PC-3 (cell line): ENCODE measurements around the gene DHRS3. TPM values are rescaled to one million over a fixed set of nuclear protein-coding genes. Genes with fewer than 3 reads are reported as not detected.

Source experiments
- ATAC-seq: fragments of 200-7000 bp; cut with Tn5 transposase; 2 replicates; pipeline ENCODE4 v1.9.1; 2020; ENCODE audit warnings: mild to moderate bottlenecking, moderate library complexity
- BruUV-seq: library from RNA; stranded (reverse); fragments of 400-500 nt; replicated peaks from 2 replicates; lab custom pipeline; 2021; lab: Mats Ljungman, UMichigan
- CTCF ChIA-PET: fragments of 300-600 bp; sonication (Branson Sonifier 250); formaldehyde crosslinking; loops from one replicate; lab custom pipeline; 2022; ENCODE audit warnings: antibody characterized with exemption; lab: Charles Lee
- POLR2A ChIA-PET: fragments of 300-600 bp; sonication (Branson Sonifier 250); formaldehyde crosslinking; loops from one replicate; lab custom pipeline; 2022; ENCODE audit warnings: antibody characterized with exemption; ENCODE audit not compliant: unreplicated experiment; lab: Charles Lee
- DNase-seq: peaks from one replicate; pipeline ENCODE4 v3.0.0-alpha.2; 2015
- H2AFZ ChIP-seq: fragments of 300-600 bp; sonication (generic); 2 replicates; pipeline ENCODE4 v1.6.0; 2016; ENCODE audit warnings: antibody characterized with exemption, low read length
- H3F3A ChIP-seq: fragments of 300-600 bp; sonication (generic); one replicate; pipeline ENCODE4 v1.6.0; 2017; ENCODE audit warnings: antibody characterized with exemption, low read length, control low read depth, mild to moderate bottlenecking; ENCODE audit not compliant: unreplicated experiment
- H3K27ac ChIP-seq: fragments of 300-600 bp; sonication (generic); 2 replicates; pipeline ENCODE4 v1.5.1; 2016; ENCODE audit warnings: mild to moderate bottlenecking, low read length
- H3K27me3 ChIP-seq: fragments of 300-600 bp; sonication (generic); 2 replicates; pipeline ENCODE4 v1.6.1; 2016; ENCODE audit warnings: low read length, mixed read lengths
- H3K36me3 ChIP-seq: fragments of 300-600 bp; sonication (generic); 2 replicates; pipeline ENCODE4 v1.6.1; 2016; ENCODE audit warnings: low read depth, mixed run types, low read length, mixed read lengths
- H3K4me1 ChIP-seq: fragments of 300-600 bp; sonication (generic); 2 replicates; pipeline ENCODE4 v1.5.1; 2016; ENCODE audit warnings: low read length; ENCODE audit not compliant: insufficient read depth
- H3K4me2 ChIP-seq: fragments of 300-600 bp; sonication (generic); 2 replicates; pipeline ENCODE4 v1.6.0; 2016; ENCODE audit warnings: low read length
- H3K4me3 ChIP-seq: fragments of 300-600 bp; sonication (generic); 2 replicates; pipeline ENCODE4 v1.5.1; 2016; ENCODE audit warnings: mild to moderate bottlenecking, low read length, mixed read lengths
- H3K79me2 ChIP-seq: fragments of 300-600 bp; sonication (generic); 2 replicates; pipeline ENCODE4 v1.6.1; 2017; ENCODE audit warnings: low read length, mixed read lengths
- H3K9ac ChIP-seq: fragments of 300-600 bp; sonication (generic); 2 replicates; pipeline ENCODE4 v1.6.0; 2016; ENCODE audit warnings: mild to moderate bottlenecking, low read length
- H3K9me2 ChIP-seq: fragments of 300-600 bp; sonication (generic); replicated peaks from 2 replicates; pipeline ENCODE4 v1.6.1; 2016; ENCODE audit warnings: mixed run types, low read length, mixed read lengths
- H3K9me3 ChIP-seq: fragments of 300-600 bp; sonication (generic); 2 replicates; pipeline ENCODE4 v1.6.1; 2016; ENCODE audit warnings: low read length, mixed read lengths
- H4K20me1 ChIP-seq: fragments of 300-600 bp; sonication (generic); 2 replicates; pipeline ENCODE4 v1.6.1; 2016; ENCODE audit warnings: low read length, mixed read lengths
- EZH2 ChIP-seq: fragments of 300-600 bp; sonication (generic); IDR thresholded peaks from one replicate; pipeline ENCODE4 v1.6.1; 2017; ENCODE audit warnings: antibody characterized with exemption, mild to moderate bottlenecking, low read length; ENCODE audit not compliant: unreplicated experiment
- EZH2phosphoT487 ChIP-seq: fragments of 300-600 bp; sonication (generic); IDR thresholded peaks from 2 replicates; pipeline ENCODE4 v1.6.1; 2018; ENCODE audit warnings: mild to moderate bottlenecking, antibody characterized with exemption, low read length, borderline replicate concordance
- intact Hi-C: fragments of 100-400 bp; cut with micrococcal nuclease; formaldehyde crosslinking; loops from 2 replicates; pipeline ENCODE4 v1.9.0; 2023
- total RNA-seq: library from RNA; depleted of rRNA; stranded (reverse); fragments of >200 nt; gene quantifications from 2 replicates; pipeline ENCODE4 v1.2.3, GENCODE V29; 2014
- TF ChIP-seq, protein P1 (sequence below): fragments of 300-600 bp; sonication (generic); conservative IDR thresholded peaks from 2 replicates; pipeline ENCODE4 v1.5.1; 2017; ENCODE audit warnings: antibody characterized with exemption, low read depth, mild to moderate bottlenecking, low read length

The DHRS3 gene
- total RNA-seq, 1 experiment from 2014 or later = 105 TPM

- intact Hi-C loops = no loop called here
- H3K4me2 ChIP-seq = no peak overlapping the region
- H3K27me3 ChIP-seq = no peaks in the 10 kb centered on the region
- no peaks in the 10 kb centered on the region for H4K20me1 ChIP-seq
- no peak overlapping the region for H3K4me3 ChIP-seq
- DNase-seq (no peak), ATAC-seq (no peak)
- no peak overlapping the region for H2AFZ ChIP-seq
- no peaks in the 10 kb centered on the region for H3K9me2 ChIP-seq
- no TSS peak for BruUV-seq
- TF ChIP-seq, protein P1, sequence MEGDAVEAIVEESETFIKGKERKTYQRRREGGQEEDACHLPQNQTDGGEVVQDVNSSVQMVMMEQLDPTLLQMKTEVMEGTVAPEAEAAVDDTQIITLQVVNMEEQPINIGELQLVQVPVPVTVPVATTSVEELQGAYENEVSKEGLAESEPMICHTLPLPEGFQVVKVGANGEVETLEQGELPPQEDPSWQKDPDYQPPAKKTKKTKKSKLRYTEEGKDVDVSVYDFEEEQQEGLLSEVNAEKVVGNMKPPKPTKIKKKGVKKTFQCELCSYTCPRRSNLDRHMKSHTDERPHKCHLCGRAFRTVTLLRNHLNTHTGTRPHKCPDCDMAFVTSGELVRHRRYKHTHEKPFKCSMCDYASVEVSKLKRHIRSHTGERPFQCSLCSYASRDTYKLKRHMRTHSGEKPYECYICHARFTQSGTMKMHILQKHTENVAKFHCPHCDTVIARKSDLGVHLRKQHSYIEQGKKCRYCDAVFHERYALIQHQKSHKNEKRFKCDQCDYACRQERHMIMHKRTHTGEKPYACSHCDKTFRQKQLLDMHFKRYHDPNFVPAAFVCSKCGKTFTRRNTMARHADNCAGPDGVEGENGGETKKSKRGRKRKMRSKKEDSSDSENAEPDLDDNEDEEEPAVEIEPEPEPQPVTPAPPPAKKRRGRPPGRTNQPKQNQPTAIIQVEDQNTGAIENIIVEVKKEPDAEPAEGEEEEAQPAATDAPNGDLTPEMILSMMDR = no peak
- no peak for TF ChIP-seq EZH2
- no peak for TF ChIP-seq EZH2phosphoT487
- H3F3A ChIP-seq = no peaks in the 10 kb centered on the region
- ChIA-PET CTCF (no interaction called here), POLR2A (no interaction called here)
- H3K9me3 ChIP-seq = no peaks in the 10 kb centered on the region
- no peak overlapping the region for H3K9ac ChIP-seq
- H3K27ac ChIP-seq = no peak overlapping the region
- peaks cover 18% of the 10 kb centered on the region for H3K4me1 ChIP-seq
- H3K36me3 ChIP-seq = no peaks in the 10 kb centered on the region
- H3K79me2 ChIP-seq = no peaks in the 10 kb centered on the region
Measured at GRCh38 chr1:12547586-12548225, 70.3 kb downstream of the DHRS3 start.

DNA sequence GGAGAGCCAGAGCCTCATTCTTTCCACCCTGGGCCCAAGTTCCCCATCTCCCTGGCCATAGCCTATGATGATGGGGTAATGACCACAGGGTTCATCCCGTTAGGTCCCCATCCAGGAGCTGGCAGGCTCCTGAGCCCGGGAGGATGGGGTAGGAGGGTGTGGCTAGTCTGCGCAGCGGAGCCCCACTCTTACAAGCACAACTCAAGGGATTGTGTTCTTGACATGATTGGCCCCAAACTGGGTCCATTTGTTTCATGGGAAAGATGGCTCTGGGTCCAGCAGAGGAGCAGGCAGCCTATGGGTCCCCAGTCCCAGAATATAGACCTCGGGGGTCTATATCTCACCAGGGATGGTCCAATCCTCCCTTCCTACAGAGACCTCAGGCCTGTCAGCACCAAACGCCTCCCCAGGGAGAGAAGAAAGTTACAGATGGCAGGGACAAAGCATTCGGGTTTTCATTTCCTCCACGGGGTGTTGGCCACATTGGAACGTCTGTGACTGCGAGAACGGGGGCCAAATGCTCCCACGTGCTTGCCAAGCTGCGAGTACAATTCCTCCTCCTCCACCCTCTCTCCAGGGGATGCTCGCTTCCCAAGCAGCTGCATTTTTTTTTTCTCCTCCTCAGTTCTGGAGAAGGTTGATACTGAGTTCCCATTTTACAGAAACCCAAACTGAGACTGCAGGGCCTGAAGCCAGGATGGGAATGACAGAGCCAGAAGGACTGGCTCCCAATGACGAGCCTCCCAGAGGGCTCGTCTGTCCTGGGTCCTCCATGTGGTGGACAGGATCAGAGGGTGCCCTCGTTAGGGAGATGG, 71.0 kb downstream of the DHRS3 start:
- Histone ChIP-seq H3K9ac (no peak overlapping the region), H3K79me2 (no peaks in the 10 kb centered on the region), H3K9me3 (no peaks in the 10 kb centered on the region), H4K20me1 (no peaks in the 10 kb centered on the region), H3K4me3 (no peak overlapping the region), H3K27me3 (no peaks in the 10 kb centered on the region), H3K4me1 (peaks cover 18% of the 10 kb centered on the region), H3K4me2 (no peak overlapping the region), H3K36me3 (no peaks in the 10 kb centered on the region), H2AFZ (no peak overlapping the region), H3K9me2 (no peaks in the 10 kb centered on the region), H3K27ac (no peak overlapping the region), H3F3A (no peaks in the 10 kb centered on the region)
- no TSS peak for BruUV-seq
- no peak for DNase-seq
- ChIA-PET POLR2A (no interaction called here), CTCF (no interaction called here)
- no peak for ATAC-seq
- no peak for TF ChIP-seq EZH2
- TF ChIP-seq EZH2phosphoT487 = no peak
- TF ChIP-seq, protein P1 = no peak
- intact Hi-C loops = no loop called here

DNA sequence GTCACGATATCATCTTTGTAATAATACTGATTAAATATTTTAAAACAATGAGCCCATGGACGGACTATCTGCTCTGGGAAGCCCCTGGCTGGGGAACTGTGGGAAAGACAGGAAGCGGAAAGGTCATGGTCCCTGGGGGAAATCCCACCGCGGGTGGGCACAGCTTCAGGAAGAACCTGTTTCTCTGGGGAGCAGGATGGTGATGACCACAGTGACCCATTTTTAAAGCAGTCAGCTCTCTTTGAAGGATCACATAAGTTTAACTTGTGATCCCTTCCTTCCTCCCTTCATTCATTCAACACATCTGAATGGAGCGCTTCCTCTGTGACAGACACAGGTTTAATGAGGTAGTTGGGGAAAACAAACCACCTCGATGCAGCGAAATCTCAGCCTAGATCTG, 73.0 kb downstream of the DHRS3 start:
- Histone ChIP-seq H3K27me3 (no peaks in the 10 kb centered on the region), H4K20me1 (no peaks in the 10 kb centered on the region), H3K4me1 (peaks cover 11% of the 10 kb centered on the region), H3F3A (no peaks in the 10 kb centered on the region), H3K4me2 (no peak overlapping the region), H3K27ac (no peak overlapping the region), H3K4me3 (no peak overlapping the region), H3K36me3 (no peaks in the 10 kb centered on the region), H3K9me2 (no peaks in the 10 kb centered on the region), H3K9ac (no peak overlapping the region), H2AFZ (no peak overlapping the region), H3K79me2 (no peaks in the 10 kb centered on the region), H3K9me3 (no peaks in the 10 kb centered on the region)
- no peak for DNase-seq
- ChIA-PET POLR2A (no interaction called here), CTCF (no interaction called here)
- TF ChIP-seq, protein P1 = no peak
- no peak for TF ChIP-seq EZH2phosphoT487
- no peak for TF ChIP-seq EZH2
- intact Hi-C loops = no loop called here
- no TSS peak for BruUV-seq
- no peak for ATAC-seq
